ENCODE results near the gene PACRG.

DNA sequence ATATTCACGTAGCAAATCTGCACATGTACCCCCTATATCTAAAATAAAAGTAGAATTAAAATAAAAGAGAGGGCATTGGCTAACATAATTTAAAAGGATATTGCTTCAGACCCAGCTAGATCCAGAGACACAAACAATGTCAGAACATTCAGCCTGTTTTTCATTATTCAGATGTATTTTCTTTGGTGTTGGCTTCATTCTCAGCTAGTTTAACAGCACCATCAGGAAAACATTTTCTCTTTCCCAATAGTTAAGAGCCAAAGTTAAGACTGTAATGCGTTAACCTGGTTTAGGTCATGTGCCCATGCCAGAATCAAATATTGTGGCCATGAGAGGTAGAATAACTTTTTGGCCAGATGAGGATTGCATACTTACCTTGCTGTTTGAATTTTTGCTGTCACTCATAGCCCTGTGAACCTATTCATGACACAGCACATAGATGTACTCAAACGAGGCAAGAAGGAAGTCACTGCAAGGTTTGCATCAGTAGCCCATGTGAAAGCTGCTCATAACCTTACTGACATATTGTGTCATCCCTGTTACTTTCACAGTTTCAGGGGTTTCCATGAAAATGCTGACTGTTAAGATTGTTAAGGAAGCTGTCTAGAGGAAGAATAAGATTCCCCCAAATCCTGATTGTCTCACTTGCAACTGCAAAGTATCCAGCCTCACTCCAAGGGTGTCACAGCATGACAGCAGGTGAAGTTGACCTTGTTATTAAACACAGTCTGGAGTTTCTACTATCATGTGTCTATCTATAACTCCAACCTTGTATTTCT, 233.1 kb downstream of the PACRG start:
- TF ChIP-seq POLR2AphosphoS5 (IDR thresholded peaks at IDR 0.05; ENCODE audit: low read depth, low read length) (no peak), SIN3A (IDR thresholded peaks at IDR 0.05; ENCODE audit: borderline replicate concordance, insufficient read depth, low read length) (no peak), TAF1 (IDR thresholded peaks at IDR 0.05; ENCODE audit: borderline replicate concordance, insufficient read depth, low read length) (no peak), FOXP2 (optimal IDR thresholded peaks at IDR 0.05; ENCODE audit: borderline replicate concordance, extremely low read depth, extremely low read length, insufficient read depth) (no peak)
- TF ChIP-seq, protein P1, sequence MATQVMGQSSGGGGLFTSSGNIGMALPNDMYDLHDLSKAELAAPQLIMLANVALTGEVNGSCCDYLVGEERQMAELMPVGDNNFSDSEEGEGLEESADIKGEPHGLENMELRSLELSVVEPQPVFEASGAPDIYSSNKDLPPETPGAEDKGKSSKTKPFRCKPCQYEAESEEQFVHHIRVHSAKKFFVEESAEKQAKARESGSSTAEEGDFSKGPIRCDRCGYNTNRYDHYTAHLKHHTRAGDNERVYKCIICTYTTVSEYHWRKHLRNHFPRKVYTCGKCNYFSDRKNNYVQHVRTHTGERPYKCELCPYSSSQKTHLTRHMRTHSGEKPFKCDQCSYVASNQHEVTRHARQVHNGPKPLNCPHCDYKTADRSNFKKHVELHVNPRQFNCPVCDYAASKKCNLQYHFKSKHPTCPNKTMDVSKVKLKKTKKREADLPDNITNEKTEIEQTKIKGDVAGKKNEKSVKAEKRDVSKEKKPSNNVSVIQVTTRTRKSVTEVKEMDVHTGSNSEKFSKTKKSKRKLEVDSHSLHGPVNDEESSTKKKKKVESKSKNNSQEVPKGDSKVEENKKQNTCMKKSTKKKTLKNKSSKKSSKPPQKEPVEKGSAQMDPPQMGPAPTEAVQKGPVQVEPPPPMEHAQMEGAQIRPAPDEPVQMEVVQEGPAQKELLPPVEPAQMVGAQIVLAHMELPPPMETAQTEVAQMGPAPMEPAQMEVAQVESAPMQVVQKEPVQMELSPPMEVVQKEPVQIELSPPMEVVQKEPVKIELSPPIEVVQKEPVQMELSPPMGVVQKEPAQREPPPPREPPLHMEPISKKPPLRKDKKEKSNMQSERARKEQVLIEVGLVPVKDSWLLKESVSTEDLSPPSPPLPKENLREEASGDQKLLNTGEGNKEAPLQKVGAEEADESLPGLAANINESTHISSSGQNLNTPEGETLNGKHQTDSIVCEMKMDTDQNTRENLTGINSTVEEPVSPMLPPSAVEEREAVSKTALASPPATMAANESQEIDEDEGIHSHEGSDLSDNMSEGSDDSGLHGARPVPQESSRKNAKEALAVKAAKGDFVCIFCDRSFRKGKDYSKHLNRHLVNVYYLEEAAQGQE (IDR thresholded peaks at IDR 0.05; ENCODE audit: insufficient read depth in 1 of 2, low read depth in 2 of 2, low read length in 2 of 2) = no peak
